Measurements from ENCODE around the gene CFAP100. TPM values are rescaled to one million over a fixed set of nuclear protein-coding genes. Genes with fewer than 3 reads are reported as not detected.

CFAP100 gene
- total RNA-seq, 4 donors from 2014 or later, result 0.98 to 2.8 TPM; not detected in 2

GRCh38 chr3:126454437-126455198 lies 59.9 kb downstream of the CFAP100 start:
- Histone ChIP-seq H3K36me3 (no peaks in the 10 kb centered on the region), H3K9me3 (no peaks in the 10 kb centered on the region), H3K27ac (no peak overlapping the region), H3K4me3 (no peak overlapping the region), H3K4me1 (no peaks in the 10 kb centered on the region), H3K27me3 (no peaks in the 10 kb centered on the region)
- DNase-seq, result no peak
- intact Hi-C loops (cut with DNase I; ENCODE audit: low total_unique reads), result no loop called here
- no peak for TF ChIP-seq CTCF (IDR thresholded peaks at IDR 0.05)
- TF ChIP-seq POLR2A (IDR thresholded peaks at IDR 0.05), result no peak

GRCh38 chr3:126456211-126456610 lies 61.5 kb downstream of the CFAP100 start:
- H3K4me1 ChIP-seq, result no peaks in the 10 kb centered on the region
- intact Hi-C loops (cut with DNase I; ENCODE audit: low total_unique reads), result no loop called here
- H3K27ac ChIP-seq, result no peak overlapping the region
- no peaks in the 10 kb centered on the region for H3K27me3 ChIP-seq
- no peak for TF ChIP-seq CTCF (IDR thresholded peaks at IDR 0.05)
- no peak for TF ChIP-seq POLR2A (IDR thresholded peaks at IDR 0.05)
- H3K4me3 ChIP-seq, result no peak overlapping the region
- H3K36me3 ChIP-seq, result no peaks in the 10 kb centered on the region
- no peaks in the 10 kb centered on the region for H3K9me3 ChIP-seq
- peak; percentile 3 for DNase-seq

- Histone ChIP-seq H3K9me3 (no peaks in the 10 kb centered on the region), H3K36me3 (no peaks in the 10 kb centered on the region), H3K4me1 (no peaks in the 10 kb centered on the region), H3K4me3 (no peak overlapping the region), H3K27ac (no peak overlapping the region), H3K27me3 (no peaks in the 10 kb centered on the region)
- intact Hi-C loops (cut with DNase I; ENCODE audit: low total_unique reads), result no loop called here
- DNase-seq, result peak; percentile 7 to 8
- TF ChIP-seq POLR2A (IDR thresholded peaks at IDR 0.05) (no peak), CTCF (IDR thresholded peaks at IDR 0.05) (no peak)
These were observed 62.2 kb downstream of the CFAP100 start for GRCh38 chr3:126456766-126457388.

GRCh38 chr3:126459111-126459762 lies 64.5 kb downstream of the CFAP100 start:
- TF ChIP-seq POLR2A (IDR thresholded peaks at IDR 0.05) (no peak), CTCF (IDR thresholded peaks at IDR 0.05) (no peak)
- H3K36me3 ChIP-seq, result no peaks in the 10 kb centered on the region
- no peaks in the 10 kb centered on the region for H3K27me3 ChIP-seq
- H3K4me3 ChIP-seq, result no peak overlapping the region
- DNase-seq, result peak in 1 of 2 donors; percentile 2
- no peaks in the 10 kb centered on the region for H3K4me1 ChIP-seq
- intact Hi-C loops (cut with DNase I; ENCODE audit: low total_unique reads), result no loop called here
- no peaks in the 10 kb centered on the region for H3K9me3 ChIP-seq
- H3K27ac ChIP-seq, result no peak overlapping the region

- Histone ChIP-seq H3K9me3 (no peaks in the 10 kb centered on the region), H3K4me3 (no peak overlapping the region), H3K27ac (no peak overlapping the region), H3K27me3 (no peaks in the 10 kb centered on the region), H3K36me3 (no peaks in the 10 kb centered on the region), H3K4me1 (no peaks in the 10 kb centered on the region)
- TF ChIP-seq POLR2A (IDR thresholded peaks at IDR 0.05), result no peak
- no peak for TF ChIP-seq CTCF (IDR thresholded peaks at IDR 0.05)
- DNase-seq, result no peak
- intact Hi-C loops (cut with DNase I; ENCODE audit: low total_unique reads), result no loop called here
These were observed 65.0 kb downstream of the CFAP100 start for GRCh38 chr3:126459763-126460127.
